Kidney epithelial cell (primary cell): ENCODE results near the gene PYDC2. TPM values are rescaled to one million over a fixed set of nuclear protein-coding genes. Genes with fewer than 3 reads are reported as not detected.

Experiments used
- DNase-seq: peaks from one replicate; pipeline ENCODE4 v3.0.0-alpha.2; 2010; ENCODE audit warnings: low read depth
- H3K27me3 ChIP-seq: 2 replicates; pipeline ENCODE4 v1.6.0; 2011; ENCODE audit warnings: low read length; ENCODE audit not compliant: control insufficient read depth, insufficient read depth
- H3K36me3 ChIP-seq: 2 replicates; pipeline ENCODE4 v1.5.1; 2011; ENCODE audit warnings: low read length; ENCODE audit not compliant: control insufficient read depth, insufficient read depth
- H3K4me3 ChIP-seq: 2 replicates; pipeline ENCODE4 v1.5.1; 2011; ENCODE audit warnings: low read depth, mild to moderate bottlenecking, control low read depth, low read length
- CTCF ChIP-seq: IDR thresholded peaks from 2 replicates; pipeline ENCODE4 v1.5.1; 2011; ENCODE audit warnings: mild to moderate bottlenecking, moderate library complexity, low read length, control low read depth, inconsistent platforms; ENCODE audit not compliant: insufficient read depth, poor library complexity, severe bottlenecking
- total RNA-seq: library from RNA; depleted of rRNA; stranded (reverse); fragments of >200 nt; gene quantifications from 2 replicates; pipeline ENCODE4 v1.2.3, GENCODE V29; 2015

PYDC2 gene
- total RNA-seq, 1 donor from 2014 or later, result not detected

- no peak for TF ChIP-seq CTCF
- Histone ChIP-seq H3K4me3 (no peak overlapping the region), H3K27me3 (no peaks in the 10 kb centered on the region), H3K36me3 (no peaks in the 10 kb centered on the region)
- no peak for DNase-seq
Measured at GRCh38 chr3:191420771-191421170, 40.2 kb upstream of the PYDC2 start.

DNA sequence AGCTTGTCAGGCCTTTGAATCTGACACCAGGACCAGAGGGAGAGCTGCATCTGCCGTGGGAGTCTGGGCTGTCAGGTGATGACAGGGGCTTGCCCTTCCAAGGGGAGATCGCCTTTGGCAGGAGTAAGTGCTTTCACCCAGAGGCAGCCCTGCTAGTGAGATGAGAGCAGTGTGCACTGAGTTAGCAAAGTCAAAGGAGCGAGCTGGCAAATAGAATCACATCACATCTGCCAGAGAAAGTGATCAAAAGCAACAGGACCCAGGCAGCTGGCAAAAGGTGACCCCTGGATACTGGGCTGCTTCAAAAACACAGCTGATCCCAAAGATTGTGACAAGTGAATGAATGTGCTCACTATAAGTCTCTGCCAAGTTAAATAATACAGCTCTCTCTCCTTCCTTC lies 36.1 kb upstream of the PYDC2 start:
- Histone ChIP-seq H3K36me3 (no peaks in the 10 kb centered on the region), H3K4me3 (no peak overlapping the region), H3K27me3 (no peaks in the 10 kb centered on the region)
- no peak for DNase-seq
- TF ChIP-seq CTCF, result no peak

GRCh38 chr3:191425322-191425734 lies 35.6 kb upstream of the PYDC2 start:
- Histone ChIP-seq H3K4me3 (no peak overlapping the region), H3K27me3 (no peaks in the 10 kb centered on the region), H3K36me3 (no peaks in the 10 kb centered on the region)
- no peak for TF ChIP-seq CTCF
- no peak for DNase-seq

GRCh38 chr3:191426311-191426710 lies 34.7 kb upstream of the PYDC2 start:
- DNase-seq, result no peak
- no peaks in the 10 kb centered on the region for H3K36me3 ChIP-seq
- no peak overlapping the region for H3K4me3 ChIP-seq
- H3K27me3 ChIP-seq, result no peaks in the 10 kb centered on the region
- TF ChIP-seq CTCF, result no peak

- Histone ChIP-seq H3K27me3 (no peaks in the 10 kb centered on the region), H3K36me3 (no peaks in the 10 kb centered on the region), H3K4me3 (no peak overlapping the region)
- DNase-seq, result no peak
- TF ChIP-seq CTCF, result no peak
Measured at GRCh38 chr3:191428177-191428576, 32.8 kb upstream of the PYDC2 start.

DNA sequence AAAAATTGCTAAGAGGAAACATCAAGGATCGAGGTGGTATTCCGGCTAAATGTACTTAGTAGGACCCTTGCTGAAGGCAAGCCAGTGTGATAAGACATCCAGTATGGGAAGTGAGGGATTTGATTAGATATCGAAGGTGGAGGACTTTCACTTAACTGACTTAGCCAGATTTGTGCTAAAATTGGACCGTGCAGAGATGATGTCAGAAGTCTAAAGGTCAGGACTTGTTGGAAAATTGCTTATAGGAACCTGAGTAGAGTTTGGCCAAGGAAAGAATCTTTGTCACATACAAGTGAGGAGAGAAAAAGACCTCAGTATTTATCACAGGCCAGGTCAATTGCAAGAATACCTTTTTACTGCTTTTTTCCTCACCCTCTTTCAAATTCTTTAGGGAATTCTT lies 30.9 kb upstream of the PYDC2 start:
- Histone ChIP-seq H3K27me3 (no peaks in the 10 kb centered on the region), H3K4me3 (no peak overlapping the region), H3K36me3 (no peaks in the 10 kb centered on the region)
- no peak for DNase-seq
- no peak for TF ChIP-seq CTCF
